Activated CD4-positive, alpha-beta T cell treated with anti-CD3 and anti-CD28 coated beads, Interleukin-2, amount 50 U/mL, for 1 hour (primary cell): ENCODE measurements around the gene CERS6.

Source experiments
- DNase-seq: peaks from one replicate; pipeline ENCODE4 v3.0.0-alpha.2; 2020

CERS6 gene

DNA sequence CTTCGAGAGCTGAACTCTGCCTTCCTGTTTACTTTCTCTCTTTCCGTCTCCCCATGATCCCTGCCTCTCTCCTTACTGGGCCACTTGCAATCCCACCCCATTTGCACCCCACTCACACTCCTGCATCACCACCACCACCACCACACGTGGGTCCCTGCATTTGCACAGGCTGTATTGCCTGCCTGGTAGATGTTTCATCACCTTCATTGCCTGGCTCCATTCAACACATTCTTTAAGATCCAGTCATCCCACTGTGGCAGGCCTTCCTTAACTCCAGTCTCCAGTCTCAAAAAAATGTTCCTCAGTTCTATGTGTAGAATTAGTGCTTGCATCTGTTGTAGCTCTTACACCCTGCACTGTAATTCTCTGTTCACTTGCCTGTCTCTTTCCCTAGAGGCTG lies 360.3 kb downstream of the CERS6 start:
- DNase-seq: no peak

DNA sequence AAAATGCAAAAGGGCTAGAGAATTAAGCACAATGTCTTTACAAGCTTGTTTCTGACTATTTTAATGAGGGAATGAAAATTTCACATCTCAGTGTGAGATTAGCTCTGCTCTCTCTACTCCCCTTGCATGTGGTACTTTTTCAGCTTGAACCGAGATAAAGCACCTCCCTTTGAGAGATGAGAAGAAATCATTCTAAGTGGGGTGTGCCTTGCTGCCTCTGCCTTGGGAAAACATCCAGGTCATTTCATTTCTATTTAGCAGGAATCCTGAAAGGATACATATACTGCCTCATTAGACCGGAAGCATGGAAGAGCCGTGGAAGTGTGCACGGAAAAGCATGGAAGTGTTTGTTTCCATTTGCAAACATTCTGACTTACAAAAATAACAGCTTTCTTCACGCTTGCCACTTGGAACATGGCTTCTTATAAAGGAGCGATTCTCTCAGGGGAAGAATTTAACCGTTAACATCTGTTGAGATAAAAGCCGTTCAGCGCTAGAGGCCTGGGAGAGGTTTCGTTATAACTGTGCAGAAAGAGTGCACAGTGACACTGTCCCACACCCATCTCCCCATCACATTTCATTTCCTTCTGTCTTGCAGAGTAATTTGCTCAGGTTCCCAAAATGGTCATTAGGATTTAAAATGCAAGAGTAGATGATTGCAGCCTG lies 363.1 kb downstream of the CERS6 start:
- DNase-seq: no peak

DNA sequence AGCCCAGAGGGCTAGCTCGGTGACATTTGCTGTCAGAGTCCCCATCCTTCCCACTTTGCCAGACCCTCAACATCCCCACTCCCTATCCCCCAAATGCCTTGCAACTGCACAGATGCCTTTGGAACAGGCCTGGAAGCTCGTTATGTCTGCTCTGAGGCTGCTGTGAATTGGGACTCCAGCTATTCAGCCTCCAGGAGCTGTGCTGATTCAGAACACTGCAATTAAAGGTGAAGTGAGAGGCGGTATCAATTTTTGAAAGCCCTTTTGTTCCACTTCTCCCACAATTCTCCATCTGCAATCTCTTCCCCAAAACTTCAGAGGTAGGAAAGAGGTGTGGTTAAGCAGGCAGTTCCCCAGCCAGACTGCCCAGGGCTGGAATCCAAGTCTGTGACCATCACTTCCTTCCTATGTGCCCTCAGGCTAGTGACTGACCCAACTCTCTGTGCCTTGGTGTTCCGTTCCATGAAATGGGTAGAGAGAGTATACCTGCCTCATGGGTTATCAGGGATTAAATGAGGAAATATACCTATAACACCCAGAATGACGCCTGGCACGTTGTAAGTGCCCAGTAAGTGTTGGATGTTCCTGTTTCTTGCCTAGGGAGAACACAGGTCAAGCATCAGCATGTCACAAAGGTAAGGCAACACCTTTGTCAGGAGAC lies 363.9 kb downstream of the CERS6 start:
- DNase-seq: no peak

DNA sequence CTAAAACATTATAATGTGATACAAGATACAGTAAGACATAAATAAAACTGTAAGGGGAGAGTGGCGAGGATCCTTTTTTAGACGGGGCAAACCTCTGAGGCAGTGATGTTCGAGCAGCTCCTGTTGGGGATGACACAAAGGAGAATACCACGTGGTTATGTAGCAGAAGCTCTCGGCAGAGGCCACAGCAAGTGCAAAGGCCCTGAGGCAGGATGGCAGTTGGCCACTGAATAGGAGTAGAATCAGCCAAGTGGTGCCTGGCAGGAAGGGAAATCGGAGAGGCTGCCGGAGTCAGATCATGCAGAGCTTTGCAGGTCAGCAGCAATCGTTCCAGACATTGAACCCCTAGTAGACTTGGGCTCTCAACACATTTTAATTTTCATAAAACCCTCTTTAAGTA lies 365.5 kb downstream of the CERS6 start:
- no peak for DNase-seq

DNA sequence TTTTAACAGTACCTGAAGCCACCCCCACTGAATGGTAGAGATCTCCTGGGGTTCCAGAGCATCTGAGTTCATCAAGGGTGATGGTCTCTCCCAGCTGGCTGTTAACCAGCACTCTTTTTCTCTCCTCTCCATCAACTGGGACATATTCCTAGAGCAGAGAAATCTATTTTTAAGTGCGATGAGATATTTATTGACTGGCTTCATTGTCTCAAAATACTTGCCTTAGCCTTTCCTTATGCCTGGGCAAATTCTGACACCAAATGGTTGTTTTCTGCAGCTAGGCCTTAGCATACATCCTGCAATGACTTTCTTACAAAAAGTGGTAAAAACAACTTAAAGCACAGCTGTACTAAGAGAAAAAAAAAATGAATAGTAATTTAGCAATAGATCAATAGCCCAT lies 365.9 kb downstream of the CERS6 start:
- no peak for DNase-seq
